HepG2 (cell line): Measurements from ENCODE around the gene ACOT6. TPM values are rescaled to one million over a fixed set of nuclear protein-coding genes. Genes with fewer than 3 reads are reported as not detected.

Experiments
- BATF2 ChIP-seq: sonication (generic); formaldehyde crosslinking; IDR thresholded peaks from 2 replicates; pipeline ENCODE4 v1.8.0; 2022; ENCODE audit warnings: mild to moderate bottlenecking, missing genetic modification reagents, moderate library complexity
- DDIT3 ChIP-seq: sonication (generic); formaldehyde crosslinking; IDR thresholded peaks from 2 replicates; pipeline ENCODE4 v1.4.0; 2020; ENCODE audit warnings: mild to moderate bottlenecking, missing genetic modification reagents
- E2F1 ChIP-seq: sonication (generic); formaldehyde crosslinking; IDR thresholded peaks from 2 replicates; pipeline ENCODE4 v1.5.0; 2020; ENCODE audit warnings: missing genetic modification reagents
- FOXP4 ChIP-seq: sonication (generic); formaldehyde crosslinking; IDR thresholded peaks from 2 replicates; pipeline ENCODE4 v1.4.0; 2020; ENCODE audit warnings: missing genetic modification reagents
- HNF4G ChIP-seq, 2 experiments: sonication (generic) in 1 of 2; formaldehyde crosslinking in 1 of 2; IDR thresholded peaks; 2 replicates each; pipeline versions ENCODE4 v1.4.0 to v1.6.1; 2011 to 2020; ENCODE audit warnings: borderline replicate concordance in 2 of 2, low read depth in 2 of 2, mild to moderate bottlenecking in 2 of 2, low read length in 1 of 2, missing genetic modification reagents in 1 of 2, moderate library complexity in 1 of 2
- IRF9 ChIP-seq: sonication (generic); formaldehyde crosslinking; IDR thresholded peaks from 2 replicates; pipeline ENCODE4 v1.8.0; 2022; ENCODE audit warnings: missing genetic modification reagents, mild to moderate bottlenecking, borderline replicate concordance
- KDM4B ChIP-seq: sonication (generic); formaldehyde crosslinking; IDR thresholded peaks from 2 replicates; pipeline ENCODE4 v1.4.0; 2020; ENCODE audit warnings: missing genetic modification reagents
- NFKBIZ ChIP-seq: IDR thresholded peaks from 2 replicates; pipeline ENCODE4 v1.6.1; 2018; ENCODE audit warnings: missing genetic modification reagents, missing compliant biosample characterization
- NONO ChIP-seq, 2 experiments: fragments of 450-650 bp in 1 of 2; sonication (generic) in 1 of 2; formaldehyde crosslinking in 1 of 2; IDR thresholded peaks in 1 of 2; conservative IDR thresholded peaks in 1 of 2; 2 replicates each; pipeline versions ENCODE4 v1.6.1 to v1.8.0; 2017 to 2022; ENCODE audit warnings: mild to moderate bottlenecking in 1 of 2, missing genetic modification reagents in 1 of 2, moderate library complexity in 1 of 2
- POLR2A ChIP-seq, 2 experiments: IDR thresholded peaks; 2 replicates each; pipeline ENCODE4 v1.6.1; 2011; ENCODE audit warnings: low read depth in 2 of 2, low read length in 2 of 2, mild to moderate bottlenecking in 1 of 2, moderate library complexity in 1 of 2; ENCODE audit not compliant: insufficient read depth in 1 of 2
- PRPF4 ChIP-seq: fragments of 200-400 bp; formaldehyde crosslinking; IDR thresholded peaks from 2 replicates; pipeline ENCODE4 v1.6.1; 2016; ENCODE audit warnings: low read length, low read depth; ENCODE audit not compliant: poor library complexity, severe bottlenecking
- RARA ChIP-seq: IDR thresholded peaks from 2 replicates; pipeline ENCODE4 v1.6.1; 2016; ENCODE audit warnings: missing genetic modification reagents, missing compliant biosample characterization
- SALL2 ChIP-seq: sonication (generic); formaldehyde crosslinking; IDR thresholded peaks from 2 replicates; pipeline ENCODE4 v1.8.1; 2023; ENCODE audit warnings: mild to moderate bottlenecking, missing genetic modification reagents, inconsistent platforms
- THAP8 ChIP-seq: sonication (generic); formaldehyde crosslinking; IDR thresholded peaks from 2 replicates; pipeline ENCODE4 v1.5.1; 2020; ENCODE audit warnings: missing genetic modification reagents, mild to moderate bottlenecking, borderline replicate concordance
- YEATS2 ChIP-seq: sonication (generic); formaldehyde crosslinking; IDR thresholded peaks from 2 replicates; pipeline ENCODE4 v1.4.0; 2020; ENCODE audit warnings: missing genetic modification reagents, borderline replicate concordance
- ZBTB2 ChIP-seq: sonication (generic); formaldehyde crosslinking; IDR thresholded peaks from 2 replicates; pipeline ENCODE4 v1.8.0; 2022; ENCODE audit warnings: low read depth, missing genetic modification reagents
- ZC3H13 ChIP-seq: sonication (generic); formaldehyde crosslinking; IDR thresholded peaks from 2 replicates; pipeline ENCODE4 v1.8.1; 2023; ENCODE audit warnings: mild to moderate bottlenecking, missing genetic modification reagents, moderate library complexity
- ZNF224 ChIP-seq: sonication (generic); formaldehyde crosslinking; IDR thresholded peaks from 2 replicates; pipeline ENCODE4 v1.5.0; 2020; ENCODE audit warnings: mild to moderate bottlenecking, missing genetic modification reagents
- ZNF44 ChIP-seq: sonication (generic); formaldehyde crosslinking; IDR thresholded peaks from 2 replicates; pipeline ENCODE4 v1.5.1; 2020; ENCODE audit warnings: mild to moderate bottlenecking, missing genetic modification reagents
- ZNF496 ChIP-seq: sonication (generic); formaldehyde crosslinking; IDR thresholded peaks from 2 replicates; pipeline ENCODE4 v1.8.1; 2023; ENCODE audit warnings: mild to moderate bottlenecking, moderate library complexity, missing genetic modification reagents; ENCODE audit not compliant: insufficient replicate concordance
- ZNF550 ChIP-seq: sonication (generic); formaldehyde crosslinking; IDR thresholded peaks from 2 replicates; pipeline ENCODE4 v1.4.0; 2020; ENCODE audit warnings: mild to moderate bottlenecking, missing genetic modification reagents, borderline replicate concordance
- polyA plus RNA-seq, 8 experiments: library from polyadenylated mRNA; depleted of rRNA in 3 of 8; stranded (reverse) in 7 of 8; unstranded in 1 of 8; fragments of >200 nt; fragmentation: Illumina TruSeq in 4 of 8; extraction: Trizol in 4 of 8; gene quantifications; 2 replicates each; pipeline versions ENCODE4 v1.2.1 to v1.2.3, GENCODE V29; 2011 to 2016; ENCODE audit warnings: low read depth in 4 of 8, missing spikeins in 1 of 8, mixed read lengths in 1 of 8; ENCODE audit not compliant: insufficient read depth in 1 of 8
- total RNA-seq, 5 experiments: library from RNA; depleted of rRNA; stranded (reverse); fragments of >200 nt; fragmentation: Illumina TruSeq; extraction: Trizol; gene quantifications; 2 replicates each; pipeline ENCODE4 v1.2.3, GENCODE V29; 2016; ENCODE audit warnings: low read depth in 1 of 5

Gene ACOT6
- total and polyA plus RNA-seq, 2 of the 13 experiments (the other 11 are each of a cell fraction or from before 2014, with no cell fraction given), result 0.15 to 0.27 TPM

GRCh38 chr14:73644531-73645247 is 32.4 kb downstream of the ACOT6 start, which contains the start of gene DNAL1 (continued):
- TF ChIP-seq NFKBIZ (no peak), FOXP4 (CRISPR knock-in tag) (no peak), ZNF44 (CRISPR knock-in tag) (peak; percentile 34; the same call in 1 of the 2 replicates), E2F1 (CRISPR knock-in tag) (no peak), THAP8 (CRISPR knock-in tag) (no peak), YEATS2 (CRISPR knock-in tag) (peak; percentile 41; the same call in 1 of the 2 replicates), RARA (0 out of 2 replicates have a peak, but pooled peaks have one; percentile 2), NONO (IDR thresholded peaks at IDR 0.05) (no peak), NONO (CRISPR knock-in tag; conservative IDR thresholded peaks at IDR 0.05) (peak; percentile 56), IRF9 (CRISPR knock-in tag) (0 out of 2 replicates have a peak, but pooled peaks have one; percentile 26), HNF4G (IDR thresholded peaks at IDR 0.05; ENCODE audit: borderline replicate concordance, low read depth, low read length) (no peak), HNF4G (CRISPR knock-in tag; IDR thresholded peaks at IDR 0.05; ENCODE audit: borderline replicate concordance, low read depth) (no peak), BATF2 (CRISPR knock-in tag) (no peak), ZC3H13 (CRISPR knock-in tag) (no peak), ZBTB2 (CRISPR knock-in tag) (no peak), ZNF224 (CRISPR knock-in tag) (no peak), DDIT3 (CRISPR knock-in tag) (no peak), ZNF550 (no peak), ZNF496 (CRISPR knock-in tag) (no peak), PRPF4 (no peak), POLR2A (IDR thresholded peaks at IDR 0.05; ENCODE audit: insufficient read depth in 1 of 2, low read depth in 2 of 2, low read length in 2 of 2) (peak; percentile 77 to 84), SALL2 (peak; percentile 17; the same call in 1 of the 2 replicates), KDM4B (no peak)
